ENCODE data around the gene HIPK3. TPM values are rescaled to one million over a fixed set of nuclear protein-coding genes. Genes with fewer than 3 reads are reported as not detected.

HIPK3 gene
- total RNA-seq, 4 donors from 2014 or later, result 292 to 331 (median 308) TPM

GRCh38 chr11:33248416-33248971 is 8.7 kb upstream of the HIPK3 start:
- Histone ChIP-seq H3K36me3 (no peaks in the 10 kb centered on the region), H3K4me1 (peaks cover 0 to 8% (median 0%) of the 10 kb centered on the region in 3 donors), H3K27me3 (no peaks in the 10 kb centered on the region), H3K4me3 (no peak overlapping the region), H3K9me3 (no peaks in the 10 kb centered on the region), H3K27ac (peak overlapping the region in 2 of 4 donors; percentile 29 to 32)
- no peak for TF ChIP-seq POLR2A (IDR thresholded peaks at IDR 0.05)
- TF ChIP-seq EP300 (IDR thresholded peaks at IDR 0.05), result no peak
- no peak for TF ChIP-seq CTCF (IDR thresholded peaks at IDR 0.05)
- peak; percentile 19 for TF ChIP-seq POLR2AphosphoS5 (IDR thresholded peaks at IDR 0.05)
- ATAC-seq, result peak; percentile 51
- 37 to 100% methylated on average over 1 to 6 of the region's 6 CpGs for WGBS, 2 donors (ENCODE audit: low coverage in 1 of 2)

GRCh38 chr11:33256031-33256812 is 959 bp upstream of the HIPK3 start:
- no peak for TF ChIP-seq POLR2A (IDR thresholded peaks at IDR 0.05)
- no peak for TF ChIP-seq EP300 (IDR thresholded peaks at IDR 0.05)
- TF ChIP-seq CTCF (IDR thresholded peaks at IDR 0.05), result no peak
- no peak for TF ChIP-seq POLR2AphosphoS5 (IDR thresholded peaks at IDR 0.05)
- H3K27me3 ChIP-seq, result no peaks in the 10 kb centered on the region
- H3K4me3 ChIP-seq, result peak overlapping the region; percentile 94 to 97
- no peaks in the 10 kb centered on the region for H3K36me3 ChIP-seq
- WGBS, 2 donors (ENCODE audit: low coverage in 1 of 2), result 21 to 43% methylated on average over 6 to 11 of the region's 12 CpGs
- H3K27ac ChIP-seq, result peak overlapping the region; percentile 98 to 100 (median 100)
- ATAC-seq, result no peak
- H3K4me1 ChIP-seq, result peaks cover 0 to 26% (median 0%) of the 10 kb centered on the region in 3 donors
- H3K9me3 ChIP-seq, result no peaks in the 10 kb centered on the region

- H3K27ac ChIP-seq, result peak overlapping the region; percentile 98 to 100 (median 100)
- TF ChIP-seq CTCF (IDR thresholded peaks at IDR 0.05), result no peak
- no peak for TF ChIP-seq POLR2A (IDR thresholded peaks at IDR 0.05)
- no peak for TF ChIP-seq POLR2AphosphoS5 (IDR thresholded peaks at IDR 0.05)
- no peak for TF ChIP-seq EP300 (IDR thresholded peaks at IDR 0.05)
- H3K27me3 ChIP-seq, result no peaks in the 10 kb centered on the region
- H3K4me3 ChIP-seq, result peak overlapping the region; percentile 94 to 97
- H3K4me1 ChIP-seq, result peaks cover 0 to 32% (median 2%) of the 10 kb centered on the region in 3 donors
- H3K36me3 ChIP-seq, result no peaks in the 10 kb centered on the region
- no peaks in the 10 kb centered on the region for H3K9me3 ChIP-seq
- WGBS, 2 donors (ENCODE audit: low coverage in 1 of 2), result 1% methylated on average over 10 to 13 of the region's 16 CpGs
- ATAC-seq, result no peak
Observed at GRCh38 chr11:33256813-33257159, 395 bp upstream of the HIPK3 start.

- 1% methylated on average over 15 of the region's 83 CpGs; no CpG with 5 or more reads in 1 of the 2 donors for WGBS, 2 donors (ENCODE audit: low coverage in 1 of 2)
- Histone ChIP-seq H3K27ac (peak overlapping the region; percentile 98 to 100 (median 100)), H3K27me3 (no peaks in the 10 kb centered on the region), H3K36me3 (no peaks in the 10 kb centered on the region), H3K4me1 (peaks cover 5 to 44% (median 8%) of the 10 kb centered on the region in 3 donors), H3K9me3 (no peaks in the 10 kb centered on the region), H3K4me3 (peak overlapping the region; percentile 94 to 97)
- TF ChIP-seq EP300 (IDR thresholded peaks at IDR 0.05) (no peak), CTCF (IDR thresholded peaks at IDR 0.05) (peak in 3 of 4 experiments; percentile 41 to 57 (median 53)), POLR2A (IDR thresholded peaks at IDR 0.05) (peak; percentile 89 to 92), POLR2AphosphoS5 (IDR thresholded peaks at IDR 0.05) (peak; percentile 91)
- peak; percentile 85 for ATAC-seq
Observed at GRCh38 chr11:33257897-33258630, 883 bp downstream of the HIPK3 start.

Data from gastroesophageal sphincter (tissue), 4 donors.